Neural progenitor cell (in vitro differentiated cells): ENCODE results near the gene ENO3. TPM values are rescaled to one million over a fixed set of nuclear protein-coding genes. Genes with fewer than 3 reads are reported as not detected.

Experiments
- DNase-seq: peaks from one replicate; pipeline ENCODE4 v3.0.0-alpha.2; 2016; ENCODE audit warnings: low spot score
- H2AFZ ChIP-seq: fragments of 200-600 bp; sonication (generic); replicated peaks from 2 replicates; pipeline ENCODE4 v1.6.1; 2016; ENCODE audit warnings: antibody characterized with exemption
- H3F3A ChIP-seq: fragments of 200-600 bp; sonication (generic); 2 replicates; pipeline ENCODE4 v1.6.1; 2016; ENCODE audit warnings: antibody characterized with exemption, low read depth
- H3K27ac ChIP-seq: fragments of 200-600 bp; sonication (generic); 2 replicates; pipeline ENCODE4 v1.5.1; 2016; ENCODE audit warnings: mild to moderate bottlenecking
- H3K27me3 ChIP-seq: fragments of 200-600 bp; sonication (generic); 2 replicates; pipeline ENCODE4 v1.6.1; 2016; ENCODE audit warnings: mild to moderate bottlenecking, moderate library complexity
- H3K36me3 ChIP-seq: fragments of 200-600 bp; sonication (generic); 2 replicates; pipeline ENCODE4 v1.5.1; 2016
- H3K4me1 ChIP-seq: fragments of 200-600 bp; sonication (generic); 2 replicates; pipeline ENCODE4 v1.6.1; 2016; ENCODE audit warnings: mixed run types
- H3K4me2 ChIP-seq: fragments of 200-600 bp; sonication (generic); 2 replicates; pipeline ENCODE4 v1.6.1; 2016
- H3K4me3 ChIP-seq: fragments of 200-600 bp; sonication (generic); 2 replicates; pipeline ENCODE4 v1.5.1; 2016
- H3K79me2 ChIP-seq: fragments of 200-600 bp; sonication (generic); 2 replicates; pipeline ENCODE4 v1.6.1; 2016; ENCODE audit warnings: low read depth
- H3K9ac ChIP-seq: fragments of 200-600 bp; sonication (generic); 2 replicates; pipeline ENCODE4 v1.6.1; 2016
- H3K9me3 ChIP-seq: fragments of 200-600 bp; sonication (generic); 2 replicates; pipeline ENCODE4 v1.5.1; 2016; ENCODE audit warnings: low read depth
- H4K20me1 ChIP-seq: fragments of 200-600 bp; sonication (generic); 2 replicates; pipeline ENCODE4 v1.6.1; 2016; ENCODE audit warnings: low read depth
- H3K27ac Mint-ChIP-seq: 3 replicates; pipeline ENCODE4 v1.8.0; 2021; ENCODE audit warnings: mixed read lengths
- H3K27me3 Mint-ChIP-seq: 2 replicates; pipeline ENCODE4 v1.8.0; 2022; ENCODE audit warnings: low read depth, mild to moderate bottlenecking, inconsistent platforms, moderate library complexity, mixed read lengths; ENCODE audit not compliant: insufficient read depth
- H3K36me3 Mint-ChIP-seq: 3 replicates; pipeline ENCODE4 v1.8.0; 2021; ENCODE audit warnings: mixed read lengths
- H3K4me1 Mint-ChIP-seq: 3 replicates; pipeline ENCODE4 v1.8.0; 2021; ENCODE audit warnings: mixed read lengths
- H3K4me3 Mint-ChIP-seq: 3 replicates; pipeline ENCODE4 v1.8.0; 2021; ENCODE audit warnings: mild to moderate bottlenecking, moderate library complexity, mixed read lengths
- H3K9me3 Mint-ChIP-seq: 3 replicates; pipeline ENCODE4 v1.8.0; 2020; ENCODE audit warnings: mixed read lengths
- EZH2 ChIP-seq: fragments of 200-600 bp; sonication (generic); IDR thresholded peaks from 2 replicates; pipeline ENCODE4 v1.6.1; 2017; ENCODE audit warnings: antibody characterized with exemption, mild to moderate bottlenecking, moderate library complexity
- EZH2phosphoT487 ChIP-seq: fragments of 200-600 bp; sonication (generic); IDR thresholded peaks from 2 replicates; pipeline ENCODE4 v1.6.1; 2017; ENCODE audit warnings: antibody characterized with exemption
- total RNA-seq: library from RNA; depleted of rRNA; stranded (reverse); fragments of >200 nt; gene quantifications from 2 replicates; pipeline ENCODE4 v1.2.3, GENCODE V29; 2015; ENCODE audit warnings: low replicate concordance
- TF ChIP-seq, protein P1 (sequence below): fragments of 200-600 bp; sonication (generic); IDR thresholded peaks from 2 replicates; pipeline ENCODE4 v1.5.1; 2017; ENCODE audit warnings: antibody characterized with exemption, mild to moderate bottlenecking

ENO3 gene
- total RNA-seq, 1 donor from 2014 or later = 20.8 TPM

DNA sequence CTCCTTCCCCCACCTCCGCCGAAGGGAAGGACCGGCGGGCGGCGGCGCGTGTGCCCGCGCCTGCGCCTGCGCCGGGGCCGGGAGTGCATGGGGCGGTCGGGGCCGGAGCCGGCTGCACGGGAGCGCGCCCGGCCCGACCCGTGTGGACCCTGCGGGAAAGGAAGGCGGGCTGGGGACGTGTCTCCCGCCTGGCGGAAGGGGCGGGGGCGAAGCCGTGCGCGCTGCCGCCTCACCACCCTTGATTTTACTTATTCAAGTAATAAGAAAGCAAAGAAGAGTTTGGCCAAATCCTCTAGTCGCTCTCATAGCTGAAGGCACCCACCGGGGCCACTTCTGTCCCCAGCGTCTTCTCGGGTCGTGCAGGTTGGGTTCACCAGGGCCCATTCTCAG is 2.0 kb upstream of the ENO3 start:
- peaks cover 80% of the 10 kb centered on the region for H3F3A ChIP-seq

DNA sequence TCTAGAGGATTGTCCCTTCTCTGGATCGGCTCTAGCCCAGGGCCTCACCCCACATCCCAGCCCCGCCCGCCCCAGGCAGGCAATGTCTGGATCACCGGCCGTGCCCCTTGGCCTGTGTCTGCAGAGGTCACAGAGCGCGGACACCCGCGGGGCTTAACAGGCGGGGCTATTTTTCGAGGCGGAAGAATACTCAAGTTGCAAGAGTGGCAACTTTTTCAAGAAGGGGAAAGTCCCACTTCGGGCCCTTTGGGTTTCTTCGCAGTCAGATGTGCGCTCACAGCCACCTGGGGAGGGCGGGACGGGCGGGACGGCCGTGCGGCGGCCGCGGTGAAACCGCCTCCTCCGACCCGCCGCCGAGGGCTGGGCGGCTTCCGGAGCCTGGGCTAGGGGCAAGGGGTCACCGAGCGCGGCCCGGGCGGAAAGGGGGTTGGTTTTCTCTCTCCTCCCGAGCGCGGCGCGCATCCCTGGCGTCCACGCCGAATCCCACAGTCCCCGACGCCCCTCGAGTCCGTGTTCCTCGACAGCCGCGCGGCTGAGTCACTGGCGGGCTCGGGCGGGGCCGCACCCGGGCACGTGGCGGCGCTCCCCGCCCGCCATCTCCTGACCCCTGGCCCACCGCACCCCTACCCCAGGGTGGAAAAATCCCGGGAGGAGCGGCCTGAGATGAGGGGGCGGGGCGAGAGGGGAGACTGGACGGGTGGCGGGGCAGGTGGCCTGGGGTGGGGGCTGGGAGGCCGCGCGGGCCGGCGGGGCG is 1.4 kb upstream of the ENO3 start:
- Mint-ChIP-seq H3K27me3 (peaks cover 12% of the 10 kb centered on the region), H3K9me3 (no peaks in the 10 kb centered on the region), H3K4me1 (peaks cover 46% of the 10 kb centered on the region), H3K4me3 (peak overlapping the region; percentile 93), H3K27ac (peak overlapping the region; percentile 72), H3K36me3 (peaks cover 16% of the 10 kb centered on the region)
- Histone ChIP-seq H3K27ac (peak overlapping the region; percentile 85), H2AFZ (no peak overlapping the region), H4K20me1 (peaks cover 33% of the 10 kb centered on the region), H3K79me2 (peaks cover 45% of the 10 kb centered on the region), H3K27me3 (no peaks in the 10 kb centered on the region), H3K4me2 (peak overlapping the region; percentile 87), H3K36me3 (no peaks in the 10 kb centered on the region), H3K4me3 (peak overlapping the region; percentile 77), H3K4me1 (peaks cover 22% of the 10 kb centered on the region), H3K9me3 (no peaks in the 10 kb centered on the region), H3K9ac (no peak overlapping the region), H3F3A (peaks cover 75% of the 10 kb centered on the region)
- no peak for TF ChIP-seq EZH2
- no peak for TF ChIP-seq EZH2phosphoT487
- TF ChIP-seq, protein P1, sequence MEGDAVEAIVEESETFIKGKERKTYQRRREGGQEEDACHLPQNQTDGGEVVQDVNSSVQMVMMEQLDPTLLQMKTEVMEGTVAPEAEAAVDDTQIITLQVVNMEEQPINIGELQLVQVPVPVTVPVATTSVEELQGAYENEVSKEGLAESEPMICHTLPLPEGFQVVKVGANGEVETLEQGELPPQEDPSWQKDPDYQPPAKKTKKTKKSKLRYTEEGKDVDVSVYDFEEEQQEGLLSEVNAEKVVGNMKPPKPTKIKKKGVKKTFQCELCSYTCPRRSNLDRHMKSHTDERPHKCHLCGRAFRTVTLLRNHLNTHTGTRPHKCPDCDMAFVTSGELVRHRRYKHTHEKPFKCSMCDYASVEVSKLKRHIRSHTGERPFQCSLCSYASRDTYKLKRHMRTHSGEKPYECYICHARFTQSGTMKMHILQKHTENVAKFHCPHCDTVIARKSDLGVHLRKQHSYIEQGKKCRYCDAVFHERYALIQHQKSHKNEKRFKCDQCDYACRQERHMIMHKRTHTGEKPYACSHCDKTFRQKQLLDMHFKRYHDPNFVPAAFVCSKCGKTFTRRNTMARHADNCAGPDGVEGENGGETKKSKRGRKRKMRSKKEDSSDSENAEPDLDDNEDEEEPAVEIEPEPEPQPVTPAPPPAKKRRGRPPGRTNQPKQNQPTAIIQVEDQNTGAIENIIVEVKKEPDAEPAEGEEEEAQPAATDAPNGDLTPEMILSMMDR = no peak
- DNase-seq = peak; percentile 88

More for the DNA sequence above, 2.0 kb upstream of the ENO3 start:
- Histone ChIP-seq H3K4me2 (peak overlapping the region; percentile 87), H3K9me3 (no peaks in the 10 kb centered on the region), H4K20me1 (peaks cover 34% of the 10 kb centered on the region), H3K79me2 (peaks cover 50% of the 10 kb centered on the region), H3K27me3 (no peaks in the 10 kb centered on the region), H3K27ac (peak overlapping the region; percentile 85), H3K36me3 (no peaks in the 10 kb centered on the region), H3K4me1 (peaks cover 22% of the 10 kb centered on the region), H2AFZ (no peak overlapping the region), H3K4me3 (peak overlapping the region; percentile 77), H3K9ac (no peak overlapping the region)
- Mint-ChIP-seq H3K4me3 (peak overlapping the region; percentile 93), H3K9me3 (no peaks in the 10 kb centered on the region), H3K27ac (peak overlapping the region; percentile 72), H3K36me3 (peaks cover 19% of the 10 kb centered on the region), H3K27me3 (peaks cover 15% of the 10 kb centered on the region), H3K4me1 (peaks cover 45% of the 10 kb centered on the region)
- TF ChIP-seq, protein P1 = no peak
- TF ChIP-seq EZH2 (no peak), EZH2phosphoT487 (no peak)
- DNase-seq = peak; percentile 95

DNA sequence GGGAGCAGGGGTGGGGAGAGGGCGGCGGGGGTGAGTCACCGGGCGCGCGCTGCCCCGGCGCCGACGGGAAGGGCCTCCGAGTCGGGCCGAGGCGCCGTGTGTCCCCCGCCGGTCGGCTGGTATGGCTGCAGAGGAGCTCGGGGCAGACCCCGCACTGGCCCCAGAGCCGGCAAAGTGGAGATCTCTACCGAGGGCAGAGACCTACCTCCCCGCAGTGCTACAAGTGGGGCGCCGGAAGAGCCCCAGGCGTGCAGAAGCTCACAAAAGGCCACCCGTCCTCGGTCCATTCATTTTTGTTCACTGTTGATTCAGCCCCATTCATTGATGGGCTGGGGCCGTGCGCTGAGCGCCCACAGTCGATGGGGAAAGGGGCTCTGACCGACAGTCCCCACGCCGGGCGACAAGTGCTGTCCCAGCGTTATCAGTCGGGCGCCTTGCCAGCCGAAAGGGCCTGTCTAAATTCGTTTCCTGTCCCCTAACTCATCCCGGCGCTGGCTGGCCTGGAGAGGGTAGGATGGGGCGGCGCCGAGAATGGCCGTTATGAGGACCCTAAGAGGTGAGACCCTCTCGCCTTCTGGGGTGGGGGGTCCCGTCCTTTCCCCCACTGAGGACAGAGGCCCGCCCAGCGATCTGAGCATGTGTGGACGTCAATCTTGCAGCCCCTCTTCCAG is 709 bp upstream of the ENO3 start:
- Mint-ChIP-seq H3K4me3 (peak overlapping the region; percentile 85), H3K27me3 (peaks cover 11% of the 10 kb centered on the region), H3K27ac (peak overlapping the region; percentile 96), H3K36me3 (peaks cover 15% of the 10 kb centered on the region), H3K4me1 (peaks cover 43% of the 10 kb centered on the region), H3K9me3 (no peaks in the 10 kb centered on the region)
- Histone ChIP-seq H2AFZ (no peak overlapping the region), H3K27me3 (no peaks in the 10 kb centered on the region), H3K4me2 (peak overlapping the region; percentile 87), H3K36me3 (no peaks in the 10 kb centered on the region), H4K20me1 (peaks cover 26% of the 10 kb centered on the region), H3K9ac (no peak overlapping the region), H3K27ac (peak overlapping the region; percentile 85), H3K79me2 (peaks cover 38% of the 10 kb centered on the region), H3K4me3 (peak overlapping the region; percentile 77), H3K4me1 (peaks cover 22% of the 10 kb centered on the region), H3K9me3 (no peaks in the 10 kb centered on the region), H3F3A (peaks cover 67% of the 10 kb centered on the region)
- TF ChIP-seq EZH2phosphoT487 (no peak), EZH2 (no peak)
- TF ChIP-seq, protein P1 = no peak
- DNase-seq = peak; percentile 72
